DOHH2 (cell line): ENCODE measurements around the gene RBMS3.

Experiments
- H3F3A ChIP-seq: fragments of 200-600 bp; sonication (generic), shearing (Covaris generic); 2 replicates; pipeline ENCODE4 v1.6.0; 2016; ENCODE audit warnings: antibody characterized with exemption, mild to moderate bottlenecking; ENCODE audit not compliant: control insufficient read depth, insufficient read depth
- H3K27ac ChIP-seq: fragments of 200-600 bp; sonication (generic); 2 replicates; pipeline ENCODE4 v1.5.1; 2014; ENCODE audit warnings: low read depth, mild to moderate bottlenecking, low read length, moderate library complexity
- H3K27me3 ChIP-seq: fragments of 200-600 bp; sonication (generic); 2 replicates; pipeline ENCODE4 v1.6.1; 2014; ENCODE audit warnings: mild to moderate bottlenecking, low read length, mixed read lengths; ENCODE audit not compliant: control insufficient read depth
- H3K36me3 ChIP-seq: fragments of 200-600 bp; sonication (generic); 2 replicates; pipeline ENCODE4 v1.6.1; 2014; ENCODE audit warnings: mild to moderate bottlenecking, low read length, moderate library complexity, mixed read lengths; ENCODE audit not compliant: control insufficient read depth
- H3K4me1 ChIP-seq: fragments of 200-600 bp; sonication (generic); 2 replicates; pipeline ENCODE4 v1.6.1; 2014; ENCODE audit warnings: mild to moderate bottlenecking, low read length, mixed read lengths; ENCODE audit not compliant: control insufficient read depth
- H3K4me2 ChIP-seq: fragments of 200-600 bp; sonication (generic); 2 replicates; pipeline ENCODE4 v1.6.0; 2014; ENCODE audit warnings: mild to moderate bottlenecking, low read length, moderate library complexity
- H3K4me3 ChIP-seq: fragments of 200-600 bp; sonication (generic); 2 replicates; pipeline ENCODE4 v1.5.1; 2014; ENCODE audit warnings: mild to moderate bottlenecking, low read length, mixed read lengths
- H3K79me2 ChIP-seq: fragments of 200-600 bp; sonication (generic); 2 replicates; pipeline ENCODE4 v1.6.1; 2014; ENCODE audit warnings: mild to moderate bottlenecking, low read length, mixed read lengths; ENCODE audit not compliant: control insufficient read depth
- H3K9me2 ChIP-seq: fragments of 200-600 bp; sonication (generic); replicated peaks from 2 replicates; pipeline ENCODE4 v1.6.1; 2014; ENCODE audit warnings: mild to moderate bottlenecking, low read length, mixed read lengths; ENCODE audit not compliant: control insufficient read depth
- H3K9me3 ChIP-seq: fragments of 200-600 bp; sonication (generic); 2 replicates; pipeline ENCODE4 v1.6.1; 2014; ENCODE audit warnings: antibody characterized with exemption, low read length, mixed read lengths; ENCODE audit not compliant: control insufficient read depth, insufficient read depth
- H4K20me1 ChIP-seq: fragments of 200-600 bp; sonication (generic); 2 replicates; pipeline ENCODE4 v1.6.0; 2014; ENCODE audit warnings: low read depth, mild to moderate bottlenecking, antibody characterized with exemption, low read length, moderate library complexity; ENCODE audit not compliant: control insufficient read depth, insufficient read depth
- EZH2phosphoT487 ChIP-seq: fragments of 200-600 bp; sonication (generic); IDR thresholded peaks from 2 replicates; pipeline ENCODE4 v1.6.1; 2017; ENCODE audit warnings: borderline replicate concordance, mild to moderate bottlenecking, antibody characterized with exemption, low read length, moderate library complexity, mixed read lengths
- TF ChIP-seq, protein P1 (sequence below): fragments of 200-600 bp; sonication (generic); IDR thresholded peaks from one replicate; pipeline ENCODE4 v1.5.1; 2014; ENCODE audit warnings: antibody characterized with exemption, mild to moderate bottlenecking, low read depth, low read length; ENCODE audit not compliant: poor library complexity, severe bottlenecking

RBMS3 gene

DNA sequence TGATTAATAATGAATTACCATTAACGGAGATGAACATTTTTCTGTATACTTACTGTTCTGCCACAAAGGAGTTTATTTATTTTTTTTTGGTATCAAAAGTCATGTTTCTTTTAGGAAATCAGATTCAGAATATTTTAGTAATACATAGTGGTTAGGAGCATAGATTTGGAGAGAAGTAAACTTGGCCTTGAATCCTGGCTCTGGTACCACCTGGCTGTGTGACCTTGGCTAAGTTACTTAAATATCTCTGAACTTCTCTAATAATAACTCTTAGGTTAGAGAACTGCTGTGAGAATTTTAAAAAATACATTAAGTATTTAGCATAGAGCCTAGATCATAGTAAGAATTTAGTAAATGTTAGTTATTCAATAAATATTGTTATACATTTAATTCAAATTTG lies 309.1 kb downstream of the RBMS3 start:
- Histone ChIP-seq H3K4me2 (no peak overlapping the region), H3K9me2 (no peaks in the 10 kb centered on the region), H3K4me1 (no peaks in the 10 kb centered on the region), H3K27ac (no peak overlapping the region), H3K36me3 (no peaks in the 10 kb centered on the region), H3K79me2 (no peaks in the 10 kb centered on the region), H3K9me3 (no peaks in the 10 kb centered on the region; the same call in 1 of the 2 replicates), H4K20me1 (no peaks in the 10 kb centered on the region), H3K4me3 (no peak overlapping the region), H3F3A (no peaks in the 10 kb centered on the region), H3K27me3 (no peaks in the 10 kb centered on the region)
- TF ChIP-seq, protein P1, sequence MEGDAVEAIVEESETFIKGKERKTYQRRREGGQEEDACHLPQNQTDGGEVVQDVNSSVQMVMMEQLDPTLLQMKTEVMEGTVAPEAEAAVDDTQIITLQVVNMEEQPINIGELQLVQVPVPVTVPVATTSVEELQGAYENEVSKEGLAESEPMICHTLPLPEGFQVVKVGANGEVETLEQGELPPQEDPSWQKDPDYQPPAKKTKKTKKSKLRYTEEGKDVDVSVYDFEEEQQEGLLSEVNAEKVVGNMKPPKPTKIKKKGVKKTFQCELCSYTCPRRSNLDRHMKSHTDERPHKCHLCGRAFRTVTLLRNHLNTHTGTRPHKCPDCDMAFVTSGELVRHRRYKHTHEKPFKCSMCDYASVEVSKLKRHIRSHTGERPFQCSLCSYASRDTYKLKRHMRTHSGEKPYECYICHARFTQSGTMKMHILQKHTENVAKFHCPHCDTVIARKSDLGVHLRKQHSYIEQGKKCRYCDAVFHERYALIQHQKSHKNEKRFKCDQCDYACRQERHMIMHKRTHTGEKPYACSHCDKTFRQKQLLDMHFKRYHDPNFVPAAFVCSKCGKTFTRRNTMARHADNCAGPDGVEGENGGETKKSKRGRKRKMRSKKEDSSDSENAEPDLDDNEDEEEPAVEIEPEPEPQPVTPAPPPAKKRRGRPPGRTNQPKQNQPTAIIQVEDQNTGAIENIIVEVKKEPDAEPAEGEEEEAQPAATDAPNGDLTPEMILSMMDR, result no peak
- no peak for TF ChIP-seq EZH2phosphoT487

DNA sequence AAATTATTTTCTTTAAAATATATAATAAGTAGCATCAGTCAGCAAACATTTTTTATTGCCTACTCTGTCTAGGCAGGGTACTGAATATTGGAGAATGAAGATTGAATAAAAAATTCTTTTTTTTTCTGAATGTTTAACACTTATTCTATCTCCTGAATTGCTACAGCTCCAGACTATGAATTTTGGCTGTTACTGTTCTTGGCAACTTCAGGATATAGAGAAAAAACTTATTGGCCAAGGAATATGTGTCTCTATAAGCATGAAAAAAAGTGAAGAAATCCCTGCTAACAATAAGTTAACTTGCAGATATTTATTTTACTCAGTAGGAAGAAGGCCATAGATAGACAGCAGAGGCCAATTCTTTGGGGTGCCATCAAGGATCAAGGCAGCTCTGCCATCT lies 309.6 kb downstream of the RBMS3 start:
- Histone ChIP-seq H3K27me3 (no peaks in the 10 kb centered on the region), H3K4me2 (no peak overlapping the region), H3F3A (no peaks in the 10 kb centered on the region), H3K4me1 (no peaks in the 10 kb centered on the region), H3K79me2 (no peaks in the 10 kb centered on the region), H3K27ac (no peak overlapping the region), H3K4me3 (no peak overlapping the region), H3K9me3 (no peaks in the 10 kb centered on the region; the same call in 1 of the 2 replicates), H3K36me3 (no peaks in the 10 kb centered on the region), H3K9me2 (no peaks in the 10 kb centered on the region), H4K20me1 (no peaks in the 10 kb centered on the region)
- no peak for TF ChIP-seq EZH2phosphoT487
- TF ChIP-seq, protein P1, result no peak

DNA sequence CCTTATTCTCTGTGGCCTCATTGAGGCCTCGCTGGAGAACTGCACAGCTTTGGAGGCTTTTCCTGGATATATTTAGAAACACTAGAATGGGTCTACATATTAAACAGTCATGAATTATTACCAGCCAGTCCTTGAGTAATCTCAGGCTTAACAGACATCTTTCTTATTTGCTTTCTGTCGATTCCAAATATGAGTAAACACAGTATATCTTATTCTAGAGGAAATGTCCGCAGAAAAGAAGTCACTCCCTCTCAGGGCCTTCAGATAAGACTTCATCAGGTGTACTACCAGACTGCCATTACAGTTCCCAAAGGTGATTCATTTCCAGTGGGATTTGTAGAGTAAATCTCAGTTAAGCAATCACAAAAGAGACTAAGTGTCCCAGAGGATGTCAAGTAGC lies 310.7 kb downstream of the RBMS3 start:
- Histone ChIP-seq H3K4me2 (no peak overlapping the region), H3K9me3 (no peaks in the 10 kb centered on the region; the same call in 1 of the 2 replicates), H3K9me2 (no peaks in the 10 kb centered on the region), H3K36me3 (no peaks in the 10 kb centered on the region), H3K4me1 (no peaks in the 10 kb centered on the region), H3K27me3 (no peaks in the 10 kb centered on the region), H3K27ac (no peak overlapping the region), H3K4me3 (no peak overlapping the region), H3K79me2 (no peaks in the 10 kb centered on the region), H4K20me1 (no peaks in the 10 kb centered on the region), H3F3A (no peaks in the 10 kb centered on the region)
- TF ChIP-seq EZH2phosphoT487, result no peak
- TF ChIP-seq, protein P1, result no peak
